Measurements from ENCODE around the gene ADGRE3.
"Not testable (repeated sequence)": the region's sequence is repeated elsewhere in the genome, so short reads cannot be mapped to it uniquely, and the experiment has no call there.

The ADGRE3 gene

DNA sequence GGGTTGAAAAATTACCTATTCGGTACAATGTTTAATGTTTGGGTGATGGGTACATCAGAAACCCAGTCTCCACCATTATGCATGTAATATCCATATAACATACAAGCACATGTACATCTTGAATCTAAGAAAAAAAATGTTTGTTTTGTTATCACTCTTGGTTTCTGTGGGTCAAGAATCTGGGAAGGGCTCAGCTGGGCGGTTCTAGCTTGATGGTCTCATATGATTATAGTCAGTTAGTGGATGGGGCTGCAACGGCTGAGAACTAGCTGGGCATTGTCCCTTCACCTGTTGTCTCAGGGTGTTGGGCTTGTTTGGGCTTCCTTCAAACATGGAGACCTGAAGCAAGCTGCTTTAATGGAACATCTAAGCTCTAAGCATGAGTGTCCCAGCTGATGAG lies 4.7 kb downstream of the ADGRE3 start:
- no peak for DNase-seq (ENCODE audit: low spot score)

GRCh38 chr19:14661372-14661924 lies 13.2 kb downstream of the ADGRE3 start:
- no peak for DNase-seq (ENCODE audit: low spot score)

GRCh38 chr19:14659874-14660489 lies 14.7 kb downstream of the ADGRE3 start:
- DNase-seq (ENCODE audit: low spot score) = no peak

GRCh38 chr19:14655726-14656125 lies 18.9 kb downstream of the ADGRE3 start:
- no peak for DNase-seq (ENCODE audit: low spot score)

GRCh38 chr19:14654786-14655560 lies 19.7 kb downstream of the ADGRE3 start:
- no peak for DNase-seq (ENCODE audit: low spot score)

- DNase-seq (ENCODE audit: low spot score) = no peak
These were observed 24.5 kb downstream of the ADGRE3 start for GRCh38 chr19:14650161-14650560.

DNA sequence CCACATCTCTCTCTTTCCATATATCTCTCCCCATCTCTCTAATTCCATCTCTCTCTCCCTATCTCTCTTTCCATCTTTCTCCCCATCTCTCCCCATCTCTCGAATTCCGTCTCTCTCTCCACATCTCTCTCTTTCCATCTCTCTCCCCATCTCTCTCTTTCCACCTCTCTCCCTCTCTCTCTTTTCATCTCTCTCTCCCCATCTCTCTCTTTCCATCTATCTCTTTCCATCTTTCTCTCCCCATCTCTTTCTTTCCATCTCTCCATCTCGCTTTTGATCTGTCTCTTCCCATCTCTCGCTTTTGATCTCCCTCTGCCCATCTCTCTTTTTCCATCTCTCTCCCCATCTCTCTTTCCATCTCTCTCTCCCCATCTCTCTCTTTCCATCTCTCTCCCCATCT lies 25.6 kb downstream of the ADGRE3 start:
- no peak for DNase-seq (ENCODE audit: low spot score)

GRCh38 chr19:14648506-14648905 lies 26.1 kb downstream of the ADGRE3 start:
- no peak for DNase-seq (ENCODE audit: low spot score)

GRCh38 chr19:14639536-14640277 lies 34.9 kb downstream of the ADGRE3 start:
- no peak for DNase-seq (ENCODE audit: low spot score)

- peak; percentile 4 for DNase-seq (ENCODE audit: low spot score)
These were observed 42.4 kb downstream of the ADGRE3 start for GRCh38 chr19:14632286-14632685.

DNA sequence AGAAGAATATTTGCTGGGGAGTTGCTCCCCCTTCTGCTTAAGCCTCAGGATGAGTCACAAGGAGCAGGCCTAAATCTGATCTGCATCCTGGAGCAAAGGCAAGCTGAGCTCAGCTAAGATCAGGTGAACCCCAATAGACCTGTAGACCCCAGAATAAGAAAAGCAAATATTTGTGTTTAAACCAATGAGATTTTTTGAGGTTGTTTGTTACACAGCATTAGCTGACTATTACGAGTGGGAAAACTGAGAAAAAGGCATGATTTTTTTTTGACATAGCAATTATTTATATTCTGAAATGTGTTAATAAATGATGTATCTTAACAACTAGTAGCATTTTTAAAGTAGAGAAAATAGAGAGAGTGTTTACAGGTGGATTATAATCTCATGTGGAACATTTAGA lies 45.1 kb downstream of the ADGRE3 start:
- no peak for DNase-seq (ENCODE audit: low spot score)

DNA sequence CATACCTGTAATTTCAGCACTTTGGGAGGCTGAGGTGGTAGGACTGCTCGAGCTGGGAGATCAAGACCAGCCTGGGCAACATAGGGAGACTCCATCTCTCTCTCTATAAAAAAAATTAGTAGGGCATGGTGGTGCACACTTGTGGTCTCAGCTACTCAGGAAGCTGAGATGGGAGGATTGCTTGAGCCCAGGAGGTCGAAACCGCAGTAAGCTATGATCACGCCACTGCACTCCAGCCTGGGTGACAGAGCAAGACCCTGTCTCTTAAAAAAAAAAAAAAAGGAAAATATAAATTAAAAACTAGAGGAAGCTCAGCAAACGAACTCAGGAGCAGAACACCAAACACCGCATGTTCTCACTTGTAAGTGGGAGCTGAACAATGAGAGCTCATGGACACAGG lies 50.2 kb downstream of the ADGRE3 start:
- not testable (repeated sequence) for DNase-seq (ENCODE audit: low spot score)

GRCh38 chr19:14619404-14619803 lies 55.2 kb downstream of the ADGRE3 start:
- no peak for DNase-seq (ENCODE audit: low spot score)

GRCh38 chr19:14616407-14616806 lies 58.2 kb downstream of the ADGRE3 start:
- no peak for DNase-seq (ENCODE audit: low spot score)

DNA sequence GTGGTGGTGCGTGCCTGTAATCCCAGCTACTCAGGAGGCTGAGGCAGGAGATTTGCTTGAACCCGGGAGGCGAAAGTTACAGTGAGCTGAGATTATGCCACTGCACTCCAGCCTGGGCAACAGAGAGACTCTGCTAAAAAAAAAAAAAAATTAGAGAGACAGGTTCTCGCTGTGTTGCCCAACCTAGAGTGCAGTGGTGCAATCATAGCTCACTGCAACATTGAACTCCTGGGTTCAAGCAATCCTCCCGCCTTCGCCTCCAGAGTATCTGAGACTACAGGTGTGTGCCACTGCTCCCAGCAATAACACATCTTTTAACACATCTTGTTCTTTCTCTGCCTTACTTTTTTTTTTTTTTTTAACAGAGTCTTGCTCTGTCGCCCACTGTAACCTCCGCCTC lies 59.0 kb downstream of the ADGRE3 start:
- DNase-seq (ENCODE audit: low spot score) = no peak

DNA sequence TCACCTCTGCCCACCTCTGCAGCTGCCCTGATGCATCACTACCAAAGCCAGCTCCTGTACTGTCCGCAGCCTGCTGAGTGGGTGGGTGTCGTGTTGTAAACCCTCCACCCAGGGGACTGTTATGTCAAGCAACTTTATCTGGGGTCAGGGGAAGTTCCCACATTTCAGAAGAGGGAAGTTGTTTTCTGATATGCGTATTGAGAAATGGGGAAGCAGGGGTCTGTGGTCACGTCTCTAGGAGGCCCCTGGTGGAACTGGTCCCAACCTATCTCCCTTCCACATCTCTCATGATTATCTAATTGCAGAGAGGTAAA lies 60.6 kb downstream of the ADGRE3 start:
- no peak for DNase-seq (ENCODE audit: low spot score)

GRCh38 chr19:14613399-14614098 lies 61.1 kb downstream of the ADGRE3 start:
- DNase-seq (ENCODE audit: low spot score) = not testable (repeated sequence)

DNA sequence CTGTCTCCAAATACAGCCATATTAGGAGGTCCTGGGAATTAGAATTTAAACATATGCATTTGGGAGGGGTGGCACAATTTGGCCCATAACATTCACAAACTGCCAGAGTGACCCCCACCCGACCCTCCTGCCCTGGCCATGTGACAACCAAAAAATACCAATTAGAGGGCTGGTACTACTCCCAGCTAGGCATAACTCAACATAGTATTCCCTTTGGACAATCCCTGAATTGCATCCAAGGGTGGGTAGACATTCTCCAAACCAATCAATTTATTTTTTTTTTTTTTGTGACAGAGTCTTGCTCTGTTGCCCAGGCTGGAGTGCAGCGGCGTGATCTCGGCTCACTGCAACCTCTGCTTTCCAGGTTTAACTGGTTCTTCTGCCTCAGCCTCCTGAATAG lies 62.0 kb downstream of the ADGRE3 start:
- DNase-seq (ENCODE audit: low spot score) = no peak

GRCh38 chr19:14612242-14612641 lies 62.4 kb downstream of the ADGRE3 start:
- not testable (repeated sequence) for DNase-seq (ENCODE audit: low spot score)

DNA sequence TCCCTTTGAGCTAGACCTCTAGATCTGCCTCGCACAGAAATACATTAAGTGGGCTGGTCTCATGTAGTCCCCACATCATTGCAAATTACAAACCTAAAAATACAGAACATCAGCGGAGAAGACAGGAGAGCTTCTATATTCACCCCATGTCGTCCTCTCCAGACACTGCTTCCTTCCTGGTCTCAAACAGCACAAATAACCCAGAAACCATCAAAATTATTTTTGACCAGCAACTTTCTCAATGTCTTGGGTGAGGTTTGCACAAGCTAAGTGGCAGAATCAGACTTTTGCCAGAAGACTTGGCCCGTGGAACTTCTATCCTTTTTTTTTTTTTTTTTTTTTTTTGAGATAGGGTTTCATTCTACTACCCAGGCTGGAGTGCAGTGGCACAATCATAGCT lies 63.6 kb downstream of the ADGRE3 start:
- no peak for DNase-seq (ENCODE audit: low spot score)

DNA sequence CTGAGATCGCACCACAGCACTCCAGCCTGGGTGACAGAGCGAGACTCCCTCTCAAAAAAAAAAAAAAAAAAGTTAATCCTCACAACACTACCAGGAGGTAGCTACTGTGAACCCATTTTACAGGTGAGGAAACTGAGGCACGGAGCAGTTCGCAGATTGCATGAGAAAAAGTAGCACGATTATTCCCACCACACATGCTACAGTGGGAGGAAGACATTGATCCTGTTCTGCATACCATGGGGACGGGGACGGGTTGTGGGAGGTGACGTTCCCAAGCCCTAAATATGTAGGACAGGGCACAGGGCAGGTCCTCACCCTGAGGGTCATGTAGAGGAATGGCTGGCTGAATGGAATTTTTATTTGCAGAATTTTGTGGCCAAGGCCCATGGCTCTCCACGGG lies 68.0 kb downstream of the ADGRE3 start:
- no peak for DNase-seq (ENCODE audit: low spot score)

DNA sequence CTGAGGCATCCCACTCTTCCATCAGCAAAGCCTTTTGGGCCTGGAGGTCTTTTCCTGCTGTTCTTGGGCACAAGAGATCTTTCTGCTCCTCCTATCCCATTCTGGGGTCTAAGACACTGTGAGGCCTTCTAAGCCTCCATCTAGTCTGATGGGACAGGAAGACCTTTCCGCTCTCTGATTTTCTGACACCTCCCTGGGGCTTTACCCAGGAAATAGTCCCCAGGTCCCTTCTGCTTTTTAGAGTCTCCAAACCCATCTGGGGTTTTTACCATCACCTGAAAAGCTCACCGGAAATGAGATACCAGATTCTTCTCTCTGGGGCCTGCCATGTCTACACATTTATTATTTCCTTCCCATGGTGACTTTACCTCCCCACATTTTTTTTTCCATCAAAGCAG lies 70.7 kb downstream of the ADGRE3 start:
- DNase-seq (ENCODE audit: low spot score) = no peak

Measured in LoVo (cell line).